ENCODE results near the gene TMEM156. TPM values are rescaled to one million over a fixed set of nuclear protein-coding genes. Genes with fewer than 3 reads are reported as not detected.
"Not testable (repeated sequence)": the region's sequence is repeated elsewhere in the genome, so short reads cannot be mapped to it uniquely, and the experiment has no call there.

The TMEM156 gene
- total and polyA plus RNA-seq, 2 donors (not counting 3 experiments of a cell fraction or from before 2014, with no cell fraction given) = 0.39 to 1.00 TPM

- CTCF ChIA-PET = no interaction called here
- intact Hi-C loops (cut with micrococcal nuclease) = no loop called here
- Histone ChIP-seq H3K79me2 (ENCODE audit: control insufficient read depth, insufficient read depth, low read length) (no peaks in the 10 kb centered on the region), H3K27ac (ENCODE audit: insufficient read depth, low read depth, low read length) (no peak overlapping the region), H3K4me3 (replicated peaks in 1 of 3; ENCODE audit: insufficient read depth in 1 of 3, low read depth in 1 of 3, low read length in 3 of 3) (no peak overlapping the region), H3K4me2 (ENCODE audit: insufficient read depth, low read length) (no peak overlapping the region), H3K9me3 (replicated peaks; ENCODE audit: control insufficient read depth, insufficient read depth, low read length) (no peaks in the 10 kb centered on the region), H3K27me3 (ENCODE audit: control insufficient read depth in 2 of 2, insufficient read depth in 2 of 2, low read length in 2 of 2) (no peaks in the 10 kb centered on the region), H3K9me1 (replicated peaks; ENCODE audit: control insufficient read depth, extremely low read depth, insufficient read depth, low read length) (no peaks in the 10 kb centered on the region), H3K36me3 (ENCODE audit: control insufficient read depth in 2 of 2, extremely low read depth in 1 of 2, insufficient read depth in 2 of 2, low read length in 2 of 2) (no peaks in the 10 kb centered on the region), H2AFZ (ENCODE audit: low read depth, low read length) (no peak overlapping the region), H4K20me1 (replicated peaks; ENCODE audit: control insufficient read depth, extremely low read depth, insufficient read depth, low read length) (no peaks in the 10 kb centered on the region), H3K4me1 (ENCODE audit: control insufficient read depth, extremely low read depth, insufficient read depth, low read length) (no peaks in the 10 kb centered on the region), H3K9ac (replicated peaks; ENCODE audit: extremely low read depth, insufficient read depth, low read length) (no peak overlapping the region)
- FAIRE-seq = no peak
- dilution Hi-C loops (cut with MboI; ENCODE audit: extremely low pct_ligation_motif_present, low sequenced_read_pairs) = no loop called here
- POLR2A ChIA-PET = no interaction called here
- DNase-seq (ENCODE audit: low read depth, low spot score) = no peak
- BruUV-seq (replicated peaks) = no TSS peak
- TF ChIP-seq JUN (IDR thresholded peaks at IDR 0.05; ENCODE audit: borderline replicate concordance, insufficient read depth, insufficient read length, low read depth) = no peak
- no peak for TF ChIP-seq MYC (IDR thresholded peaks at IDR 0.05; ENCODE audit: low read depth, low read length)
- no peak for TF ChIP-seq POLR2A (IDR thresholded peaks at IDR 0.05; ENCODE audit: low read depth, low read length)
- TF ChIP-seq MAX (IDR thresholded peaks at IDR 0.05; ENCODE audit: insufficient read depth, insufficient read length) = no peak
These were observed 27.5 kb downstream of the TMEM156 start for GRCh38 chr4:39004758-39005157.

- CTCF ChIA-PET; H3K4me1 ChIP-seq (ENCODE audit: control insufficient read depth, extremely low read depth, insufficient read depth, low read length); H4K20me1 ChIP-seq (replicated peaks; ENCODE audit: control insufficient read depth, extremely low read depth, insufficient read depth, low read length); H3K9me1 ChIP-seq (replicated peaks; ENCODE audit: control insufficient read depth, extremely low read depth, insufficient read depth, low read length); H3K27me3 ChIP-seq (ENCODE audit: control insufficient read depth in 2 of 2, insufficient read depth in 2 of 2, low read length in 2 of 2); H3K4me2 ChIP-seq (ENCODE audit: insufficient read depth, low read length); H3K27ac ChIP-seq (ENCODE audit: insufficient read depth, low read depth, low read length); H3K36me3 ChIP-seq (ENCODE audit: control insufficient read depth in 2 of 2, extremely low read depth in 1 of 2, insufficient read depth in 2 of 2, low read length in 2 of 2); H2AFZ ChIP-seq (ENCODE audit: low read depth, low read length); FAIRE-seq; H3K4me3 ChIP-seq (replicated peaks in 1 of 3; ENCODE audit: insufficient read depth in 1 of 3, low read depth in 1 of 3, low read length in 3 of 3); BruUV-seq (replicated peaks); H3K79me2 ChIP-seq (ENCODE audit: control insufficient read depth, insufficient read depth, low read length); H3K9ac ChIP-seq (replicated peaks; ENCODE audit: extremely low read depth, insufficient read depth, low read length); dilution Hi-C loops (cut with MboI; ENCODE audit: extremely low pct_ligation_motif_present, low sequenced_read_pairs); DNase-seq (ENCODE audit: low read depth, low spot score); intact Hi-C loops (cut with micrococcal nuclease); H3K9me3 ChIP-seq (replicated peaks; ENCODE audit: control insufficient read depth, insufficient read depth, low read length); POLR2A ChIA-PET: not testable (repeated sequence)
These were observed 30.2 kb downstream of the TMEM156 start for GRCh38 chr4:39002058-39002457.
